Nasal cavity respiratory epithelium epithelial cell of viscerocranial mucosa (primary cell): Measurements from ENCODE around the gene ZNF513. TPM values are rescaled to one million over a fixed set of nuclear protein-coding genes. Genes with fewer than 3 reads are reported as not detected.

Experiments
- total RNA-seq: library from RNA; depleted of rRNA; stranded (reverse); fragments of >200 nt; gene quantifications from 2 replicates; pipeline ENCODE4 v1.2.3, GENCODE V29; 2014

Gene ZNF513
- total RNA-seq: 11.9 and 12.6 TPM in 2 replicates

GRCh38 chr2:27380626-27381545, at the start of gene ZNF513:
ZNF513 (minus strand) TSS chr2:27380734; CDS start chr2:27380526, 208 bp downstream.

GRCh38 chr2:27428213-27428977, 47.9 kb upstream of the ZNF513 start, which contains the start of gene NRBP1:
NRBP1 (plus strand) TSS chr2:27428631; CDS start chr2:27433274, 4,643 bp downstream.

GRCh38 chr2:27409321-27410073, 29.0 kb upstream of the ZNF513 start, which contains the start of gene PPM1G:
PPM1G (minus strand) TSS chr2:27409591; CDS start chr2:27409422, 169 bp downstream.

GRCh38 chr2:27370026-27370815, 10.3 kb downstream of the ZNF513 start, which contains the start of the genes EIF2B4 and SNX17:
EIF2B4 (minus strand) TSS chr2:27370338; CDS start chr2:27370314, 24 bp downstream.
SNX17 (plus strand) TSS chr2:27370616; CDS start chr2:27370744, 128 bp downstream.

GRCh38 chr2:27356382-27357181, 24.0 kb downstream of the ZNF513 start, which contains the start of gene GTF3C2:
GTF3C2 (minus strand) TSS chr2:27356764; CDS start chr2:27343554, 13,210 bp downstream.

Other genes with a start within 250 kb of the ZNF513 start
- 39.4 and 82.7 TPM in 2 replicates for gene PREB, start 246.1 kb downstream of the ZNF513 start, total RNA-seq
- not detected in 2 replicates for gene PRR30, start 241.3 kb downstream of the ZNF513 start, total RNA-seq
- under 0.01 TPM in 1 of 2 replicates, not detected in the other for gene TCF23, start 231.7 kb downstream of the ZNF513 start, total RNA-seq
- gene ATRAID, start 168.7 kb downstream of the ZNF513 start, total RNA-seq: 122 and 193 TPM in 2 replicates
- 22.9 and 34.7 TPM in 2 replicates for gene SLC5A6, start 168.5 kb downstream of the ZNF513 start, total RNA-seq
- 34.9 and 61.9 TPM in 2 replicates for gene CAD, start 163.4 kb downstream of the ZNF513 start, total RNA-seq
- not detected in 2 replicates for gene SLC30A3, start 117.7 kb downstream of the ZNF513 start, total RNA-seq
- not detected in 2 replicates for gene DNAJC5G, start 105.3 kb downstream of the ZNF513 start, total RNA-seq
- not detected in 2 replicates for gene TRIM54, start 98.3 kb downstream of the ZNF513 start, total RNA-seq
- 1.0 and 1.1 TPM in 2 replicates for gene UCN, start 72.3 kb downstream of the ZNF513 start, total RNA-seq
- gene MPV17, start 57.6 kb downstream of the ZNF513 start, total RNA-seq: 43.7 and 44.1 TPM in 2 replicates
- 26.0 and 33.6 TPM in 2 replicates for gene GTF3C2, start 24.0 kb downstream of the ZNF513 start, total RNA-seq
- gene EIF2B4, start 10.4 kb downstream of the ZNF513 start, total RNA-seq: 28.6 and 32.8 TPM in 2 replicates
- 79.7 and 108 TPM in 2 replicates for gene SNX17, start 10.1 kb downstream of the ZNF513 start, total RNA-seq
- 115 and 118 TPM in 2 replicates for gene PPM1G, start 28.9 kb upstream of the ZNF513 start, total RNA-seq
- 103 and 125 TPM in 2 replicates for gene NRBP1, start 47.9 kb upstream of the ZNF513 start, total RNA-seq
- gene KRTCAP3, start 61.6 kb upstream of the ZNF513 start, total RNA-seq: 13.3 and 13.9 TPM in 2 replicates
- 5.1 and 11.4 TPM in 2 replicates for gene IFT172, start 109.0 kb upstream of the ZNF513 start, total RNA-seq
- gene FNDC4, start 114.5 kb upstream of the ZNF513 start, total RNA-seq: 2.8 and 6.8 TPM in 2 replicates
- gene GCKR, start 116.1 kb upstream of the ZNF513 start, total RNA-seq: under 0.01 TPM in 1 of 2 replicates, not detected in the other
- gene ZNF512, start 202.3 kb upstream of the ZNF513 start, total RNA-seq: 3.8 and 11.0 TPM in 2 replicates
- gene CCDC121, start 248.3 kb upstream of the ZNF513 start, total RNA-seq: 0.68 and 1.2 TPM in 2 replicates
- 40.2 and 40.3 TPM in 2 replicates for gene GPN1, start 248.3 kb upstream of the ZNF513 start, total RNA-seq